DMS 273 (cell line): ENCODE results near the gene RND3.

Experiments
- DNase-seq: peaks from one replicate; lab custom pipeline; 2025; ENCODE audit not compliant: unreplicated experiment; lab: John Stamatoyannopoulos, UW

The RND3 gene

GRCh38 chr2:150476809-150477302, 10.6 kb downstream of the RND3 start:
- DNase-seq: no peak

- no peak for DNase-seq
Observed at GRCh38 chr2:150476286-150476685, 11.2 kb downstream of the RND3 start.

GRCh38 chr2:150475479-150476250, 11.8 kb downstream of the RND3 start:
- DNase-seq: no peak

- no peak for DNase-seq
Observed at GRCh38 chr2:150474326-150475074, 13.0 kb downstream of the RND3 start.

GRCh38 chr2:150473767-150474166, 13.7 kb downstream of the RND3 start:
- no peak for DNase-seq

- DNase-seq: no peak
Observed at GRCh38 chr2:150472511-150472899, 15.0 kb downstream of the RND3 start.

- no peak for DNase-seq
Observed at GRCh38 chr2:150471813-150472510, 15.5 kb downstream of the RND3 start.

GRCh38 chr2:150470435-150470834, 17.0 kb downstream of the RND3 start:
- DNase-seq: no peak

- DNase-seq: no peak
Observed at GRCh38 chr2:150469706-150470274, 17.7 kb downstream of the RND3 start.

- DNase-seq: no peak
Observed at GRCh38 chr2:150468350-150468960, 19.0 kb downstream of the RND3 start.

- no peak for DNase-seq
Observed at GRCh38 chr2:150467621-150467963, 19.9 kb downstream of the RND3 start.

GRCh38 chr2:150466741-150467620, 20.5 kb downstream of the RND3 start:
- DNase-seq: no peak

GRCh38 chr2:150465703-150466569, 21.5 kb downstream of the RND3 start:
- peak; percentile 10 for DNase-seq

GRCh38 chr2:150464986-150465385, 22.5 kb downstream of the RND3 start:
- DNase-seq: no peak

- no peak for DNase-seq
Observed at GRCh38 chr2:150464270-150464669, 23.2 kb downstream of the RND3 start.

- DNase-seq: no peak
Observed at GRCh38 chr2:150462770-150463169, 24.7 kb downstream of the RND3 start.

GRCh38 chr2:150459281-150459680, 28.2 kb downstream of the RND3 start:
- no peak for DNase-seq

GRCh38 chr2:150450765-150451164, 36.7 kb downstream of the RND3 start:
- no peak for DNase-seq

GRCh38 chr2:150449856-150450255, 37.6 kb downstream of the RND3 start:
- DNase-seq: no peak
